ENCODE data around the gene HOXA9. TPM values are rescaled to one million over a fixed set of nuclear protein-coding genes. Genes with fewer than 3 reads are reported as not detected.

HOXA9 gene
- total and polyA plus RNA-seq, 2 experiments from 2014 or later, result not detected

- TF ChIP-seq CTCF (IDR thresholded peaks at IDR 0.05; ENCODE audit: low read depth, low read length), result no peak
- no peak for DNase-seq (ENCODE audit: low read depth in 1 of 2, low spot score in 1 of 2)
- Histone ChIP-seq H3K4me3 (no peak overlapping the region), H3K27ac (no peak overlapping the region), H3K27me3 (peaks cover 100% of the 10 kb centered on the region), H3K9me3 (ENCODE audit: low read depth) (no peaks in the 10 kb centered on the region), H3K36me3 (no peaks in the 10 kb centered on the region), H3K4me1 (ENCODE audit: low read depth) (peaks cover 3% of the 10 kb centered on the region)
Measured at GRCh38 chr7:27187475-27188385, 22.4 kb upstream of the HOXA9 start.

GRCh38 chr7:27186668-27187474 is 21.5 kb upstream of the HOXA9 start:
- Histone ChIP-seq H3K4me1 (ENCODE audit: low read depth) (peaks cover 3% of the 10 kb centered on the region), H3K36me3 (no peaks in the 10 kb centered on the region), H3K4me3 (no peak overlapping the region), H3K27ac (no peak overlapping the region), H3K27me3 (peaks cover 100% of the 10 kb centered on the region), H3K9me3 (ENCODE audit: low read depth) (no peaks in the 10 kb centered on the region)
- no peak for TF ChIP-seq CTCF (IDR thresholded peaks at IDR 0.05; ENCODE audit: low read depth, low read length)
- DNase-seq (ENCODE audit: low read depth in 1 of 2, low spot score in 1 of 2), result no peak

GRCh38 chr7:27185854-27186667 is 20.7 kb upstream of the HOXA9 start:
- DNase-seq (ENCODE audit: low read depth in 1 of 2, low spot score in 1 of 2), result no peak
- H3K9me3 ChIP-seq (ENCODE audit: low read depth), result no peaks in the 10 kb centered on the region
- no peak for TF ChIP-seq CTCF (IDR thresholded peaks at IDR 0.05; ENCODE audit: low read depth, low read length)
- H3K4me3 ChIP-seq, result no peak overlapping the region
- peaks cover 100% of the 10 kb centered on the region for H3K27me3 ChIP-seq
- no peak overlapping the region for H3K27ac ChIP-seq
- H3K4me1 ChIP-seq (ENCODE audit: low read depth), result peaks cover 3% of the 10 kb centered on the region
- no peaks in the 10 kb centered on the region for H3K36me3 ChIP-seq

GRCh38 chr7:27185013-27185853 is 19.9 kb upstream of the HOXA9 start, which contains the start of gene HOXA11:
Gene HOXA11, minus strand, starts transcription at chr7:27185232. Its CDS starts 88 bp downstream, at chr7:27185144.
- no peaks in the 10 kb centered on the region for H3K9me3 ChIP-seq (ENCODE audit: low read depth)
- H3K27me3 ChIP-seq, result peaks cover 100% of the 10 kb centered on the region
- peak within 1 kb of the TSS; percentile 41 for H3K4me3 ChIP-seq
- H3K4me1 ChIP-seq (ENCODE audit: low read depth), result peaks cover 3% of the 10 kb centered on the region
- DNase-seq (ENCODE audit: low read depth in 1 of 2, low spot score in 1 of 2), result no peak
- H3K36me3 ChIP-seq, result no peaks in the 10 kb centered on the region
- no peak for TF ChIP-seq CTCF (IDR thresholded peaks at IDR 0.05; ENCODE audit: low read depth, low read length)
- no peak within 1 kb of the TSS for H3K27ac ChIP-seq
